Bronchial epithelial cell (primary cell): ENCODE results near the gene MYLIP. TPM values are rescaled to one million over a fixed set of nuclear protein-coding genes. Genes with fewer than 3 reads are reported as not detected.

Source experiments
- DNase-seq: peaks from one replicate; pipeline ENCODE4 v3.0.0-alpha.2; 2010; ENCODE audit warnings: low read depth
- FAIRE-seq: peaks from 2 replicates; lab custom pipeline; 2011; peaks lifted over from hg19 to GRCh38; lab: Jason Lieb, UNC
- H3K27me3 ChIP-seq: 2 replicates; pipeline ENCODE4 v1.5.1; 2011; ENCODE audit warnings: low read length; ENCODE audit not compliant: control insufficient read depth, insufficient read depth
- H3K36me3 ChIP-seq: 2 replicates; pipeline ENCODE4 v1.5.1; 2011; ENCODE audit warnings: low read length; ENCODE audit not compliant: control insufficient read depth, insufficient read depth
- H3K4me3 ChIP-seq: 2 replicates; pipeline ENCODE4 v1.5.1; 2011; ENCODE audit warnings: mild to moderate bottlenecking, low read depth, low read length, control low read depth
- CTCF ChIP-seq: IDR thresholded peaks from 2 replicates; pipeline ENCODE4 v1.5.1; 2011; ENCODE audit warnings: mild to moderate bottlenecking, moderate library complexity, low read length, control low read depth, inconsistent platforms; ENCODE audit not compliant: insufficient read depth, severe bottlenecking
- total RNA-seq: library from RNA; depleted of rRNA; stranded (reverse); fragments of >200 nt; gene quantifications from 2 replicates; pipeline ENCODE4 v1.2.1, GENCODE V29; 2014

The MYLIP gene
- total RNA-seq, 1 donor from 2014 or later = 8.2 TPM

GRCh38 chr6:16130437-16130891 is 1.6 kb downstream of the MYLIP start:
- Histone ChIP-seq H3K27me3 (no peaks in the 10 kb centered on the region), H3K4me3 (peak overlapping the region; percentile 73), H3K36me3 (no peaks in the 10 kb centered on the region)
- no peak for TF ChIP-seq CTCF
- FAIRE-seq = no peak
- DNase-seq = peak; percentile 39

- DNase-seq (peak; percentile 69), FAIRE-seq (no peak)
- no peak overlapping the region for H3K4me3 ChIP-seq
- no peaks in the 10 kb centered on the region for H3K36me3 ChIP-seq
- H3K27me3 ChIP-seq = no peaks in the 10 kb centered on the region
- TF ChIP-seq CTCF = no peak
Measured at GRCh38 chr6:16130932-16131387, 2.1 kb downstream of the MYLIP start.

- no peak overlapping the region for H3K4me3 ChIP-seq
- DNase-seq = no peak
- TF ChIP-seq CTCF = no peak
- no peak for FAIRE-seq
- H3K36me3 ChIP-seq = no peaks in the 10 kb centered on the region
- no peaks in the 10 kb centered on the region for H3K27me3 ChIP-seq
Measured at GRCh38 chr6:16132909-16133308, 4.0 kb downstream of the MYLIP start.

GRCh38 chr6:16134430-16134829 is 5.5 kb downstream of the MYLIP start:
- no peak for TF ChIP-seq CTCF
- Histone ChIP-seq H3K36me3 (no peaks in the 10 kb centered on the region), H3K4me3 (no peak overlapping the region), H3K27me3 (no peaks in the 10 kb centered on the region)
- no peak for FAIRE-seq
- DNase-seq = no peak

GRCh38 chr6:16135066-16135465 is 6.2 kb downstream of the MYLIP start:
- no peaks in the 10 kb centered on the region for H3K27me3 ChIP-seq
- TF ChIP-seq CTCF = no peak
- DNase-seq (no peak), FAIRE-seq (no peak)
- H3K36me3 ChIP-seq = no peaks in the 10 kb centered on the region
- H3K4me3 ChIP-seq = no peak overlapping the region

GRCh38 chr6:16136091-16136490 is 7.2 kb downstream of the MYLIP start:
- no peaks in the 10 kb centered on the region for H3K36me3 ChIP-seq
- no peak overlapping the region for H3K4me3 ChIP-seq
- H3K27me3 ChIP-seq = no peaks in the 10 kb centered on the region
- no peak for TF ChIP-seq CTCF
- FAIRE-seq (no peak), DNase-seq (no peak)
